ENCODE data around the gene KIF13A. TPM values are rescaled to one million over a fixed set of nuclear protein-coding genes. Genes with fewer than 3 reads are reported as not detected.
"Not testable (repeated sequence)": the region's sequence is repeated elsewhere in the genome, so short reads cannot be mapped to it uniquely, and the experiment has no call there.

The KIF13A gene
- total RNA-seq, 1 experiment from 2014 or later: 52.2 TPM

GRCh38 chr6:18023891-18024290 lies 36.5 kb upstream of the KIF13A start:
- ChIA-PET CTCF (interaction anchor here (0.6 kb wide), 1 partner anchor 68 kb away, joined by 3 read pairs; no protein-coding TSS in a partner anchor), POLR2A (ENCODE audit: unreplicated experiment) (no interaction called here)
- Histone ChIP-seq H3K4me2 (no peak overlapping the region), H2AFZ (no peak overlapping the region), H3K27me3 (ENCODE audit: insufficient read depth, low read depth) (no peaks in the 10 kb centered on the region), H3K9me2 (ENCODE audit: insufficient read depth) (no peaks in the 10 kb centered on the region), H3K27ac (no peak overlapping the region), H3K36me3 (ENCODE audit: low read depth) (no peaks in the 10 kb centered on the region), H3K9me3 (ENCODE audit: insufficient read depth, low read depth) (no peaks in the 10 kb centered on the region), H3F3A (ENCODE audit: insufficient read depth, low read depth) (peaks cover 4% of the 10 kb centered on the region; the same call in 1 of the 2 replicates), H3K4me3 (no peak overlapping the region), H3K4me1 (replicated peaks; ENCODE audit: insufficient read depth) (peaks cover 11% of the 10 kb centered on the region), H4K20me1 (ENCODE audit: insufficient read depth) (no peaks in the 10 kb centered on the region), H3K79me2 (ENCODE audit: low read depth) (no peaks in the 10 kb centered on the region)
- BruUV-seq (replicated peaks): no TSS peak
- no peak for DNase-seq
- TF ChIP-seq CTCF (conservative IDR thresholded peaks at IDR 0.05) (no peak), EZH2 (IDR thresholded peaks at IDR 0.05; ENCODE audit: low read depth) (no peak)
- intact Hi-C loops (cut with micrococcal nuclease; ENCODE audit: unreplicated experiment): loop anchor here (2.0 kb wide), 1 partner anchor 15 kb away; no protein-coding TSS in a partner anchor

GRCh38 chr6:18022398-18023231 lies 35.2 kb upstream of the KIF13A start:
- peaks cover 4% of the 10 kb centered on the region; the same call in 1 of the 2 replicates for H3F3A ChIP-seq (ENCODE audit: insufficient read depth, low read depth)
- H3K4me2 ChIP-seq: peak overlapping the region; percentile 48
- no peaks in the 10 kb centered on the region for H3K9me2 ChIP-seq (ENCODE audit: insufficient read depth)
- no peaks in the 10 kb centered on the region for H4K20me1 ChIP-seq (ENCODE audit: insufficient read depth)
- no peaks in the 10 kb centered on the region for H3K9me3 ChIP-seq (ENCODE audit: insufficient read depth, low read depth)
- no peak overlapping the region for H3K27ac ChIP-seq
- peak; percentile 46 to 51 for DNase-seq
- H3K36me3 ChIP-seq (ENCODE audit: low read depth): no peaks in the 10 kb centered on the region
- ChIA-PET POLR2A (ENCODE audit: unreplicated experiment) (interaction anchor here (0.5 to 0.6 kb wide), 2 partner anchors 159 to 412 kb away, joined by 3 to 4 read pairs; no protein-coding TSS in a partner anchor), CTCF (interaction anchor here (0.9 kb wide), 1 partner anchor 205 kb away, joined by 3 read pairs; no protein-coding TSS in a partner anchor)
- 0 out of 2 replicates have a peak overlapping the region, but pooled peaks have one; percentile 1 for H2AFZ ChIP-seq
- no peaks in the 10 kb centered on the region for H3K27me3 ChIP-seq (ENCODE audit: insufficient read depth, low read depth)
- TF ChIP-seq EZH2 (IDR thresholded peaks at IDR 0.05; ENCODE audit: low read depth) (no peak), CTCF (conservative IDR thresholded peaks at IDR 0.05) (no peak)
- H3K4me1 ChIP-seq (replicated peaks; ENCODE audit: insufficient read depth): peaks cover 11% of the 10 kb centered on the region
- no peaks in the 10 kb centered on the region for H3K79me2 ChIP-seq (ENCODE audit: low read depth)
- no peak overlapping the region for H3K4me3 ChIP-seq
- intact Hi-C loops (cut with micrococcal nuclease; ENCODE audit: unreplicated experiment): loop anchor here (2.0 kb wide), 1 partner anchor 14 kb away; no protein-coding TSS in a partner anchor
- BruUV-seq (replicated peaks): no TSS peak

GRCh38 chr6:18021166-18021850 lies 33.9 kb upstream of the KIF13A start:
- POLR2A ChIA-PET (ENCODE audit: unreplicated experiment): interaction anchor here (0.5 kb wide), 1 partner anchor 367 kb away, joined by 4 read pairs; no protein-coding TSS in a partner anchor
- CTCF ChIA-PET: no interaction called here
- H3K36me3 ChIP-seq (ENCODE audit: low read depth): no peaks in the 10 kb centered on the region
- H3K27me3 ChIP-seq (ENCODE audit: insufficient read depth, low read depth): no peaks in the 10 kb centered on the region
- H3K9me2 ChIP-seq (ENCODE audit: insufficient read depth): no peaks in the 10 kb centered on the region
- no peak for DNase-seq
- H3K4me3 ChIP-seq: no peak overlapping the region
- no TSS peak for BruUV-seq (replicated peaks)
- H3K4me2 ChIP-seq: no peak overlapping the region
- no peak overlapping the region for H3K27ac ChIP-seq
- peaks cover 11% of the 10 kb centered on the region for H3K4me1 ChIP-seq (replicated peaks; ENCODE audit: insufficient read depth)
- TF ChIP-seq EZH2 (IDR thresholded peaks at IDR 0.05; ENCODE audit: low read depth): no peak
- no peak for TF ChIP-seq CTCF (conservative IDR thresholded peaks at IDR 0.05)
- no peaks in the 10 kb centered on the region for H3K9me3 ChIP-seq (ENCODE audit: insufficient read depth, low read depth)
- H3F3A ChIP-seq (ENCODE audit: insufficient read depth, low read depth): peaks cover 4% of the 10 kb centered on the region; the same call in 1 of the 2 replicates
- H2AFZ ChIP-seq: no peak overlapping the region
- H4K20me1 ChIP-seq (ENCODE audit: insufficient read depth): no peaks in the 10 kb centered on the region
- no peaks in the 10 kb centered on the region for H3K79me2 ChIP-seq (ENCODE audit: low read depth)
- intact Hi-C loops (cut with micrococcal nuclease; ENCODE audit: unreplicated experiment): no loop called here

- DNase-seq; H3K27ac ChIP-seq; H3K9me3 ChIP-seq (ENCODE audit: insufficient read depth, low read depth); H2AFZ ChIP-seq; H3K4me2 ChIP-seq; CTCF ChIA-PET; H3K4me3 ChIP-seq; intact Hi-C loops (cut with micrococcal nuclease; ENCODE audit: unreplicated experiment); BruUV-seq (replicated peaks); H3K27me3 ChIP-seq (ENCODE audit: insufficient read depth, low read depth); H3F3A ChIP-seq (ENCODE audit: insufficient read depth, low read depth); H4K20me1 ChIP-seq (ENCODE audit: insufficient read depth); H3K36me3 ChIP-seq (ENCODE audit: low read depth); H3K9me2 ChIP-seq (ENCODE audit: insufficient read depth); H3K79me2 ChIP-seq (ENCODE audit: low read depth): not testable (repeated sequence)
- H3K4me1 ChIP-seq (replicated peaks; ENCODE audit: insufficient read depth): peaks cover 11% of the 10 kb centered on the region
- POLR2A ChIA-PET (ENCODE audit: unreplicated experiment): interaction anchor here (0.5 kb wide), 1 partner anchor 368 kb away, joined by 4 read pairs; no protein-coding TSS in a partner anchor
Measured at GRCh38 chr6:18020545-18020944, 33.1 kb upstream of the KIF13A start.
